Thyroid gland (tissue), 4 donors: Measurements from ENCODE around the gene BTF3.

Experiments used
- POLR2A ChIP-seq, 2 donors: fragments of 450-650 bp; IDR thresholded peaks; one replicate each; pipeline ENCODE4 v1.6.1; 2017; ENCODE audit warnings: antibody characterized with exemption in 2 of 2, mild to moderate bottlenecking in 2 of 2, moderate library complexity in 1 of 2
- TF ChIP-seq, protein P1 (sequence below), 6 experiments: fragments of 200-600 bp in 3 of 6; fragments of 450-650 bp in 3 of 6; sonication (generic) in 3 of 6; IDR thresholded peaks; one replicate each; pipeline ENCODE4 v1.5.1; 2016 to 2019; ENCODE audit warnings: antibody characterized with exemption in 6 of 6, mild to moderate bottlenecking in 2 of 6, inconsistent platforms in 1 of 6, moderate library complexity in 1 of 6

DNA sequence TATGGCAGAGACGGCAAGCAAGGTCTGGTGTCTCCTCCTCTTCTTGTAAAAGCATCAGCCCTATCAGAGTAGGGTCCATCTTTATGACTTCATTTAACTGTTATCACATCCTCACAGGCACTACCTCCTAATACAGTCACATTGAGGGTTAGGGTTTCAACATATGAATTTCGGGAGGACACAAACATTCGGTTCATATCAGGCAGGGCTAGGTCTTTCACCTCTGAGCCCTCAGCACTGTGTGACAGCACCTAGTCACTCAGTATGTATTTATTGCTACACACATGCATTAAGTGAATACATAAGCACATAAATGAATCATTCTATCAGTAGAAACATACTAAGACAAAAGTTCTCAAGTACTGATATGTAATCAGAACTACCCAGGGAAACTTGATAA is 9.4 kb upstream of the BTF3 start:
- TF ChIP-seq, protein P1, sequence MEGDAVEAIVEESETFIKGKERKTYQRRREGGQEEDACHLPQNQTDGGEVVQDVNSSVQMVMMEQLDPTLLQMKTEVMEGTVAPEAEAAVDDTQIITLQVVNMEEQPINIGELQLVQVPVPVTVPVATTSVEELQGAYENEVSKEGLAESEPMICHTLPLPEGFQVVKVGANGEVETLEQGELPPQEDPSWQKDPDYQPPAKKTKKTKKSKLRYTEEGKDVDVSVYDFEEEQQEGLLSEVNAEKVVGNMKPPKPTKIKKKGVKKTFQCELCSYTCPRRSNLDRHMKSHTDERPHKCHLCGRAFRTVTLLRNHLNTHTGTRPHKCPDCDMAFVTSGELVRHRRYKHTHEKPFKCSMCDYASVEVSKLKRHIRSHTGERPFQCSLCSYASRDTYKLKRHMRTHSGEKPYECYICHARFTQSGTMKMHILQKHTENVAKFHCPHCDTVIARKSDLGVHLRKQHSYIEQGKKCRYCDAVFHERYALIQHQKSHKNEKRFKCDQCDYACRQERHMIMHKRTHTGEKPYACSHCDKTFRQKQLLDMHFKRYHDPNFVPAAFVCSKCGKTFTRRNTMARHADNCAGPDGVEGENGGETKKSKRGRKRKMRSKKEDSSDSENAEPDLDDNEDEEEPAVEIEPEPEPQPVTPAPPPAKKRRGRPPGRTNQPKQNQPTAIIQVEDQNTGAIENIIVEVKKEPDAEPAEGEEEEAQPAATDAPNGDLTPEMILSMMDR (IDR thresholded peaks at IDR 0.05): no peak
- no peak for TF ChIP-seq POLR2A (IDR thresholded peaks at IDR 0.05)
